CD14-positive monocyte (primary cell): ENCODE results near the gene SIRPD. TPM values are rescaled to one million over a fixed set of nuclear protein-coding genes. Genes with fewer than 3 reads are reported as not detected.

Experiments used
- DNase-seq, 3 donors: peaks; one replicate each; pipeline ENCODE4 v3.0.0-alpha.2; 2011 to 2022
- H2AFZ ChIP-seq: 2 replicates; pipeline ENCODE4 v1.6.0; 2012; ENCODE audit warnings: mild to moderate bottlenecking, low read depth, low read length, inconsistent platforms; ENCODE audit not compliant: insufficient read depth, poor library complexity, severe bottlenecking
- H3K27ac ChIP-seq, 2 donors: 1 replicate in 1 of 2; 2 replicates in 1 of 2; pipeline ENCODE4 v1.5.1; 2012 to 2013; ENCODE audit warnings: low read length in 2 of 2, control low read depth in 1 of 2, inconsistent platforms in 1 of 2, low read depth in 1 of 2, mild to moderate bottlenecking in 1 of 2
- H3K27me3 ChIP-seq, 2 donors: one replicate each; pipeline versions ENCODE4 v1.6.0 to v1.6.1; 2011 to 2013; ENCODE audit warnings: low read length in 2 of 2; ENCODE audit not compliant: control insufficient read depth in 2 of 2, insufficient read depth in 2 of 2
- H3K36me3 ChIP-seq, 2 donors: replicated peaks in 1 of 2; 1 replicate in 1 of 2; 2 replicates in 1 of 2; pipeline versions ENCODE4 v1.5.1 to v1.6.1; 2012 to 2013; ENCODE audit warnings: low read length in 2 of 2, control low read depth in 1 of 2, inconsistent platforms in 1 of 2, mild to moderate bottlenecking in 1 of 2; ENCODE audit not compliant: insufficient read depth in 2 of 2, control insufficient read depth in 1 of 2
- H3K4me1 ChIP-seq, 2 donors: 1 replicate in 1 of 2; 2 replicates in 1 of 2; pipeline versions ENCODE4 v1.5.1 to v1.6.1; 2012 to 2013; ENCODE audit warnings: low read length in 2 of 2, control low read depth in 1 of 2, inconsistent platforms in 1 of 2, mild to moderate bottlenecking in 1 of 2, moderate library complexity in 1 of 2; ENCODE audit not compliant: insufficient read depth in 2 of 2, control insufficient read depth in 1 of 2
- H3K4me2 ChIP-seq: replicated peaks from 2 replicates; pipeline ENCODE3; 2012; ENCODE audit warnings: low read length, moderate library complexity, mild to moderate bottlenecking; ENCODE audit not compliant: poor library complexity, severe bottlenecking; ENCODE audit errors: extremely low read depth
- H3K4me3 ChIP-seq, 3 experiments: fragments of 200-600 bp in 1 of 3; sonication (generic) in 1 of 3; replicated peaks in 1 of 3; 1 replicate in 2 of 3; 2 replicates in 1 of 3; pipeline ENCODE4 v1.5.1; 2011 to 2013; ENCODE audit warnings: low read length in 3 of 3, mild to moderate bottlenecking in 3 of 3, control low read depth in 2 of 3, low read depth in 2 of 3, inconsistent platforms in 1 of 3, moderate library complexity in 1 of 3
- H3K79me2 ChIP-seq: 2 replicates; pipeline ENCODE4 v1.6.0; 2012; ENCODE audit warnings: mild to moderate bottlenecking, control low read depth, inconsistent platforms, low read length, moderate library complexity; ENCODE audit not compliant: insufficient read depth
- H3K9ac ChIP-seq: 2 replicates; pipeline ENCODE4 v1.6.0; 2017; ENCODE audit warnings: low read length, mild to moderate bottlenecking; ENCODE audit not compliant: insufficient read depth, poor library complexity, severe bottlenecking
- H3K9me3 ChIP-seq, 2 donors: replicated peaks in 1 of 2; 1 replicate in 1 of 2; 2 replicates in 1 of 2; pipeline versions ENCODE4 v1.5.1 to v1.6.1; 2012 to 2013; ENCODE audit warnings: low read length in 2 of 2, control low read depth in 1 of 2; ENCODE audit not compliant: control insufficient read depth in 1 of 2, insufficient read depth in 1 of 2
- H4K20me1 ChIP-seq: 2 replicates; pipeline ENCODE4 v1.6.0; 2012; ENCODE audit warnings: mild to moderate bottlenecking, low read length, control low read depth, moderate library complexity; ENCODE audit not compliant: insufficient read depth
- H3K27ac Mint-ChIP-seq, 7 donors: one replicate each; pipeline ENCODE4 v1.8.0; 2020; ENCODE audit warnings: mild to moderate bottlenecking in 7 of 7, mixed read lengths in 7 of 7, moderate library complexity in 6 of 7, inconsistent platforms in 2 of 7
- H3K27me3 Mint-ChIP-seq, 3 donors: one replicate each; pipeline ENCODE4 v1.8.0; 2021 to 2022; ENCODE audit warnings: low read depth in 3 of 3, mild to moderate bottlenecking in 3 of 3, mixed read lengths in 3 of 3, moderate library complexity in 3 of 3, inconsistent platforms in 1 of 3
- H3K36me3 Mint-ChIP-seq, 2 donors: one replicate each; pipeline ENCODE4 v1.8.0; 2020; ENCODE audit warnings: mixed read lengths in 2 of 2, inconsistent platforms in 1 of 2, mild to moderate bottlenecking in 1 of 2
- H3K4me1 Mint-ChIP-seq: one replicate; pipeline ENCODE4 v1.8.0; 2020; ENCODE audit warnings: mild to moderate bottlenecking, mixed read lengths
- H3K4me3 Mint-ChIP-seq, 2 donors: one replicate each; pipeline ENCODE4 v1.8.0; 2020; ENCODE audit warnings: mild to moderate bottlenecking in 2 of 2, mixed read lengths in 2 of 2, moderate library complexity in 1 of 2
- H3K9me3 Mint-ChIP-seq, 7 donors: one replicate each; pipeline ENCODE4 v1.8.0; 2020 to 2022; ENCODE audit warnings: mixed read lengths in 7 of 7, mild to moderate bottlenecking in 6 of 7, moderate library complexity in 6 of 7, inconsistent platforms in 2 of 7
- CTCF ChIP-seq: fragments of 200-600 bp; IDR thresholded peaks from one replicate; pipeline ENCODE4 v1.8.0; 2022; ENCODE audit warnings: antibody characterized with exemption, mild to moderate bottlenecking
- WGBS: methylation state at CpG from one replicate; pipeline ENCODE4 v1.1.5; 2013; ENCODE audit warnings: missing lambda C conversion rate; ENCODE audit not compliant: insufficient coverage; 5-methylcytosine and 5-hydroxymethylcytosine counted together
- intact Hi-C, 2 donors: fragments of 100-400 bp; cut with micrococcal nuclease; formaldehyde crosslinking; loops; one replicate each; pipeline versions ENCODE4 v1.15.0 to v1.15.1; 2023
- polyA plus RNA-seq, 3 donors: library from polyadenylated mRNA; depleted of rRNA in 1 of 3; unstranded in 2 of 3; stranded (reverse) in 1 of 3; fragments of 300-500 nt in 2 of 3; fragments of >200 nt in 1 of 3; fragmentation: Illumina TruSeq in 2 of 3; gene quantifications; 1 replicate in 2 of 3; 2 replicates in 1 of 3; pipeline ENCODE4 v1.2.3, GENCODE V29; 2012 to 2021

SIRPD gene
- polyA plus RNA-seq, 3 donors = 3.9 to 13.0 (median 12.0) TPM

DNA sequence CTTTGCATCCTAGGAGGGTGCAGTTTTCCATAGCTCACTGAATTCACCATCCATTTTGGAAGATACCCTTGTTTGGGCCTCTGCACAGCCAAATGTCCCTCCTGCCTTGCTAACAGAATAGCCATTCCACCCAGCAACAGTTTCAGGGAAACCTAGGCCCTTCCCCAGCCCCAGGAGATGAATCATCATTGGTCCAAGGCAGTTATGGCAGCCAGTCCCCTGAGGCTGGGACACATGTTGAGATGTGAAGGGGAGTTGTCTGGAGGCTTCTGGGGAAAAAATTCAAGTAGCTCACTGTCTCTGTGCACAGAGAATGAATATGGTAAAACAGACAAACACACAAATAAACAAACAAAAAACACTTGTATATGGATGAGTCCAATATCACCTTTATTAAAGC, 48.9 kb downstream of the SIRPD start:
- no peaks in the 10 kb centered on the region for H4K20me1 ChIP-seq
- H3K27me3 ChIP-seq = no peaks in the 10 kb centered on the region
- Mint-ChIP-seq H3K27ac (no peak overlapping the region), H3K9me3 (peaks cover 4 to 13% (median 9%) of the 10 kb centered on the region in 7 donors), H3K4me1 (peaks cover 6% of the 10 kb centered on the region), H3K27me3 (peaks cover 2 to 9% (median 4%) of the 10 kb centered on the region in 3 donors), H3K36me3 (peaks cover 5 to 12% of the 10 kb centered on the region in 2 donors), H3K4me3 (no peak overlapping the region)
- no peak overlapping the region for H3K4me2 ChIP-seq
- no peak overlapping the region for H3K9ac ChIP-seq
- DNase-seq = no peak
- no peak overlapping the region for H3K4me3 ChIP-seq
- intact Hi-C loops = loop anchor here in 1 of 2 donors (10.0 kb wide), 1 partner anchor 266 kb away; no protein-coding TSS in a partner anchor
- H3K79me2 ChIP-seq = no peaks in the 10 kb centered on the region
- no peak overlapping the region for H3K27ac ChIP-seq
- H3K4me1 ChIP-seq = peaks cover 4% of the 10 kb centered on the region in 2 donors
- H3K36me3 ChIP-seq = peaks cover 0 to 7% of the 10 kb centered on the region in 2 donors
- H3K9me3 ChIP-seq = peaks cover 8 to 10% of the 10 kb centered on the region in 2 donors
- H2AFZ ChIP-seq = no peak overlapping the region
- no peak for TF ChIP-seq CTCF

DNA sequence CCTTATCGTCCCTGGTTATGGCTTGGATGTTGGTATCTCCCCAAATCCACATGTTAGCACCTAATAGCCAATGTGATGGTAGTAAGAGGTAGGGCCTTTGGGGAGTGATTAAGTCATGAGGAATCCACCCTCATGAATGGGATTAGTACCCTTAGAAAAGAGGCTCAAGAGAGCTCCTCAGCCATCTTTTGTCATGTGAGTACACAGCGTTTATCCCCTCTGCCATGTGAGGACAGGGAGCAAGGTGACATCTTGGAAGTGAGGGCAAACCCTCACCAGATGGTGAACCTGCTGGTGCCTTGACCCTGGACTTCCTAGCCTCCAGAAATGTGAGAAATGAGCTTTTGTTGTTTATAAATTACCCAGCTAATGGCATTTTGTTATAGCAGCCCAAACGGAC, 50.2 kb downstream of the SIRPD start:
- no peaks in the 10 kb centered on the region for H3K79me2 ChIP-seq
- no peak overlapping the region for H3K9ac ChIP-seq
- no peaks in the 10 kb centered on the region for H3K36me3 ChIP-seq
- H3K27me3 Mint-ChIP-seq = peaks cover 2 to 9% (median 4%) of the 10 kb centered on the region in 3 donors
- H4K20me1 ChIP-seq = no peaks in the 10 kb centered on the region
- peaks cover 0 to 2% (median 0%) of the 10 kb centered on the region in 7 donors for H3K9me3 Mint-ChIP-seq
- no peaks in the 10 kb centered on the region for H3K27me3 ChIP-seq
- no peaks in the 10 kb centered on the region for H3K9me3 ChIP-seq
- H2AFZ ChIP-seq = no peak overlapping the region
- TF ChIP-seq CTCF = no peak
- H3K4me2 ChIP-seq = no peak overlapping the region
- peaks cover 7 to 11% of the 10 kb centered on the region in 2 donors for H3K4me1 ChIP-seq
- intact Hi-C loops = loop anchor here in 1 of 2 donors (10.0 kb wide), 1 partner anchor 268 kb away; no protein-coding TSS in a partner anchor
- H3K27ac ChIP-seq = no peak overlapping the region
- WGBS = no CpG with 5 or more reads among the region's 3 CpGs
- H3K4me3 Mint-ChIP-seq = no peak overlapping the region
- no peak overlapping the region for H3K4me3 ChIP-seq
- no peak overlapping the region for H3K27ac Mint-ChIP-seq
- H3K36me3 Mint-ChIP-seq = peaks cover 0 to 10% of the 10 kb centered on the region in 2 donors
- DNase-seq = no peak
- peaks cover 12% of the 10 kb centered on the region for H3K4me1 Mint-ChIP-seq
